ENCODE measurements around the gene SRCAP.

The SRCAP gene

GRCh38 chr16:30698816-30699614 lies at the start of gene SRCAP:
Gene SRCAP, plus strand, starts transcription at chr16:30699171. Its CDS starts 1,654 bp downstream, at chr16:30700825.
- DNase-seq: peak; percentile 86

- no peak for DNase-seq
These were observed 49.1 kb upstream of the SRCAP start for GRCh38 chr16:30649725-30650368.

GRCh38 chr16:30650369-30651123 lies 48.4 kb upstream of the SRCAP start, which contains the start of gene PRR14:
Gene PRR14, plus strand, starts transcription at chr16:30650960. Its CDS starts 686 bp downstream, at chr16:30651646.
- DNase-seq: peak; percentile 98

- DNase-seq: peak; percentile 77
These were observed 47.6 kb upstream of the SRCAP start for GRCh38 chr16:30651124-30652004.

- no peak for DNase-seq
These were observed 47.0 kb upstream of the SRCAP start for GRCh38 chr16:30652005-30652296.

GRCh38 chr16:30652718-30653117 lies 46.3 kb upstream of the SRCAP start:
- DNase-seq: no peak

- DNase-seq: no peak
These were observed 44.1 kb upstream of the SRCAP start for GRCh38 chr16:30654856-30655255.

- DNase-seq: no peak
These were observed 43.1 kb upstream of the SRCAP start for GRCh38 chr16:30655815-30656347.

- DNase-seq: no peak
These were observed 42.6 kb upstream of the SRCAP start for GRCh38 chr16:30656388-30656787.

GRCh38 chr16:30656974-30657865 lies 41.8 kb upstream of the SRCAP start:
- DNase-seq: no peak

GRCh38 chr16:30657866-30658730 lies 40.9 kb upstream of the SRCAP start, which contains the start of gene FBRS:
Gene FBRS, plus strand, starts transcription at chr16:30658431. Its CDS starts 1,088 bp downstream, at chr16:30659519.
- DNase-seq: peak; percentile 100

GRCh38 chr16:30658731-30659506 lies 40.1 kb upstream of the SRCAP start:
- no peak for DNase-seq

- DNase-seq: peak; percentile 62
These were observed 39.2 kb upstream of the SRCAP start for GRCh38 chr16:30659507-30660423.

- DNase-seq: peak; percentile 80
These were observed 38.3 kb upstream of the SRCAP start for GRCh38 chr16:30660424-30661261.

- no peak for DNase-seq
These were observed 36.5 kb upstream of the SRCAP start for GRCh38 chr16:30662449-30662848.

- DNase-seq: no peak
These were observed 35.9 kb upstream of the SRCAP start for GRCh38 chr16:30663038-30663437.

GRCh38 chr16:30663820-30664219 lies 35.2 kb upstream of the SRCAP start:
- DNase-seq: no peak

Data from activated CD8-positive, alpha-beta memory T cell treated with anti-CD3 and anti-CD28 coated beads, Interleukin-2, amount 50 U/mL, for 4 hours (primary cell).